Endodermal cell (in vitro differentiated cells): ENCODE results near the gene TBC1D20. TPM values are rescaled to one million over a fixed set of nuclear protein-coding genes. Genes with fewer than 3 reads are reported as not detected.

Source experiments
- DNase-seq: peaks from one replicate; pipeline ENCODE4 v3.0.0-alpha.2; 2017
- H3K27ac ChIP-seq: 2 replicates; pipeline ENCODE4 v1.5.1; 2013; ENCODE audit warnings: mild to moderate bottlenecking, low read depth, low read length, moderate library complexity
- H3K27me3 ChIP-seq: 2 replicates; pipeline ENCODE4 v1.6.1; 2013; ENCODE audit warnings: mild to moderate bottlenecking, low read length, moderate library complexity; ENCODE audit not compliant: insufficient read depth, control insufficient read depth, poor library complexity, severe bottlenecking
- H3K36me3 ChIP-seq: 2 replicates; pipeline ENCODE4 v1.7.0; 2013; ENCODE audit warnings: mild to moderate bottlenecking, low read length, moderate library complexity; ENCODE audit not compliant: control insufficient read depth, insufficient read depth
- H3K4me1 ChIP-seq: one replicate; pipeline ENCODE4 v1.7.0; 2013; ENCODE audit warnings: low read length; ENCODE audit not compliant: control insufficient read depth, insufficient read depth
- H3K4me3 ChIP-seq: 2 replicates; pipeline ENCODE4 v1.5.1; 2013; ENCODE audit warnings: mild to moderate bottlenecking, low read length, moderate library complexity
- H3K9ac ChIP-seq: 2 replicates; pipeline ENCODE4 v1.6.1; 2013; ENCODE audit warnings: mild to moderate bottlenecking, low read length, moderate library complexity; ENCODE audit not compliant: poor library complexity, severe bottlenecking; ENCODE audit errors: extremely low read depth
- H3K9me3 ChIP-seq: 2 replicates; pipeline ENCODE4 v1.6.1; 2013; ENCODE audit warnings: mild to moderate bottlenecking, low read length, moderate library complexity; ENCODE audit not compliant: control insufficient read depth
- H3K27ac Mint-ChIP-seq: 2 replicates; pipeline ENCODE4 v1.8.0; 2020; ENCODE audit warnings: mixed read lengths
- H3K27me3 Mint-ChIP-seq: 2 replicates; pipeline ENCODE4 v1.8.0; 2021; ENCODE audit warnings: mild to moderate bottlenecking, mixed read lengths; ENCODE audit not compliant: insufficient read depth
- H3K36me3 Mint-ChIP-seq: 2 replicates; pipeline ENCODE4 v1.8.0; 2020; ENCODE audit warnings: low read depth, mixed read lengths
- H3K4me1 Mint-ChIP-seq: 2 replicates; pipeline ENCODE4 v1.8.0; 2020; ENCODE audit warnings: mixed read lengths
- H3K4me3 Mint-ChIP-seq: 2 replicates; pipeline ENCODE4 v1.8.0; 2020; ENCODE audit warnings: mild to moderate bottlenecking, moderate library complexity, mixed read lengths
- H3K9me3 Mint-ChIP-seq: 2 replicates; pipeline ENCODE4 v1.8.0; 2020; ENCODE audit warnings: mild to moderate bottlenecking, mixed read lengths
- CTCF ChIP-seq: fragments of 200-600 bp; sonication (generic); conservative IDR thresholded peaks from 2 replicates; pipeline ENCODE4 v1.5.0; 2021; ENCODE audit warnings: antibody characterized with exemption, mild to moderate bottlenecking
- WGBS, 2 experiments: methylation state at CpG; one replicate each; pipeline versions ENCODE4 v1.1.5 to v1.1.7; 2013; ENCODE audit warnings: missing lambda C conversion rate in 2 of 2, mixed read lengths in 1 of 2; ENCODE audit not compliant: insufficient coverage in 1 of 2, insufficient read length in 1 of 2; 5-methylcytosine and 5-hydroxymethylcytosine counted together
- total RNA-seq, 2 donors: library from RNA; stranded (reverse); fragmentation: NEBNext Ultra II Directional in 1 of 2; extraction: Animal tissue kit (Norgen Biotek cat#: 25700) in 1 of 2; gene quantifications; 2 replicates in 1 of 2; 3 replicates in 1 of 2; pipeline ENCODE4 v1.2.1, GENCODE V29; 2021

The TBC1D20 gene
- total RNA-seq, 2 donors from 2014 or later: 24.9 to 28.0 TPM

- TF ChIP-seq CTCF: no peak
- H3K27me3 ChIP-seq: no peaks in the 10 kb centered on the region
- H3K27ac Mint-ChIP-seq: no peak overlapping the region
- H3K4me3 ChIP-seq: no peak overlapping the region
- peaks cover 51% of the 10 kb centered on the region for H3K36me3 Mint-ChIP-seq
- DNase-seq: no peak
- no peaks in the 10 kb centered on the region for H3K9me3 ChIP-seq
- no peaks in the 10 kb centered on the region for H3K27me3 Mint-ChIP-seq
- no peak overlapping the region for H3K27ac ChIP-seq
- 90 to 94% methylated on average over 9 to 12 of the region's 12 CpGs for WGBS, 2 experiments
- H3K4me3 Mint-ChIP-seq: no peak overlapping the region
- no peaks in the 10 kb centered on the region for H3K9me3 Mint-ChIP-seq
- H3K9ac ChIP-seq: no peak overlapping the region
- H3K36me3 ChIP-seq: peaks cover 37% of the 10 kb centered on the region
- H3K4me1 Mint-ChIP-seq: peaks cover 8% of the 10 kb centered on the region
- no peaks in the 10 kb centered on the region for H3K4me1 ChIP-seq
These were observed 28.9 kb downstream of the TBC1D20 start for GRCh38 chr20:433300-433975.

GRCh38 chr20:432677-433299 is 29.5 kb downstream of the TBC1D20 start:
- Histone ChIP-seq H3K27me3 (no peaks in the 10 kb centered on the region), H3K4me1 (no peaks in the 10 kb centered on the region), H3K27ac (no peak overlapping the region), H3K4me3 (no peak overlapping the region), H3K9ac (no peak overlapping the region), H3K36me3 (peaks cover 31% of the 10 kb centered on the region), H3K9me3 (no peaks in the 10 kb centered on the region)
- Mint-ChIP-seq H3K4me1 (peaks cover 8% of the 10 kb centered on the region), H3K36me3 (peaks cover 50% of the 10 kb centered on the region), H3K27me3 (no peaks in the 10 kb centered on the region), H3K4me3 (no peak overlapping the region), H3K27ac (no peak overlapping the region), H3K9me3 (no peaks in the 10 kb centered on the region)
- TF ChIP-seq CTCF: no peak
- WGBS, 2 experiments: 95 to 100% methylated on average over 4 to 11 of the region's 11 CpGs
- no peak for DNase-seq

DNA sequence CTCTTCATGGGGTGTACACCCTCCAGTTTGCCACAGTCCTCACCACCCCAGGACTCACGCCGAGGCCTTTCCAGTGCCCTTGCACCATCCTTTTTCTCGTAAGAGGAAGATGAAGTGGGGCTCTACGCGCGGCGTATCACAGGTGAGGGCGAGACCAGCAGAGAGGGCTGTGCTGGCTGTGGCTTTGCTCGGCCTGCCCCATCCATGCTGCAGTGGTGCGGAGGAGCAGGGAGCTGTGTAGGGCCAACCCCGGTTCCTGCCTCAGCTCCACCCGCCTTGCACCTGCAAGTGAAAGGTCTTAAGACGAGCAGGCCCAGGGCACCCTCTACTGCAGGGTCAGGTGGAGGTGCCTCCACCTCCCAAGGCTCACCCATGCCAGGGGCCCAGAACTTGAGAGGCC is 30.1 kb downstream of the TBC1D20 start:
- H3K36me3 Mint-ChIP-seq: peaks cover 51% of the 10 kb centered on the region
- 80 to 96% methylated on average over 1 to 13 of the region's 13 CpGs for WGBS, 2 experiments
- no peak for TF ChIP-seq CTCF
- no peak overlapping the region for H3K9ac ChIP-seq
- H3K4me1 ChIP-seq: no peaks in the 10 kb centered on the region
- no peak overlapping the region for H3K27ac ChIP-seq
- no peak overlapping the region for H3K27ac Mint-ChIP-seq
- no peak for DNase-seq
- peaks cover 8% of the 10 kb centered on the region for H3K4me1 Mint-ChIP-seq
- no peaks in the 10 kb centered on the region for H3K9me3 ChIP-seq
- no peak overlapping the region for H3K4me3 ChIP-seq
- no peak overlapping the region for H3K4me3 Mint-ChIP-seq
- no peaks in the 10 kb centered on the region for H3K27me3 ChIP-seq
- H3K36me3 ChIP-seq: peaks cover 30% of the 10 kb centered on the region
- H3K27me3 Mint-ChIP-seq: no peaks in the 10 kb centered on the region
- H3K9me3 Mint-ChIP-seq: no peaks in the 10 kb centered on the region
